HG02943 (cell line): ENCODE results near the gene ZNF225.
A peak's percentile ranks its signal among the peaks of the same experiment; 100 is the strongest.
"Not testable (repeated sequence)": the region's sequence is repeated elsewhere in the genome, so short reads cannot be mapped to it uniquely, and the experiment has no call there.

Experiments
- ATAC-seq: cut with Tn5 transposase; IDR thresholded peaks from one replicate; pipeline ENCODE4 v1.9.1; 2021; ENCODE audit warnings: mild to moderate bottlenecking, low read depth, moderate library complexity; ENCODE audit not compliant: unreplicated experiment

ZNF225 gene

DNA sequence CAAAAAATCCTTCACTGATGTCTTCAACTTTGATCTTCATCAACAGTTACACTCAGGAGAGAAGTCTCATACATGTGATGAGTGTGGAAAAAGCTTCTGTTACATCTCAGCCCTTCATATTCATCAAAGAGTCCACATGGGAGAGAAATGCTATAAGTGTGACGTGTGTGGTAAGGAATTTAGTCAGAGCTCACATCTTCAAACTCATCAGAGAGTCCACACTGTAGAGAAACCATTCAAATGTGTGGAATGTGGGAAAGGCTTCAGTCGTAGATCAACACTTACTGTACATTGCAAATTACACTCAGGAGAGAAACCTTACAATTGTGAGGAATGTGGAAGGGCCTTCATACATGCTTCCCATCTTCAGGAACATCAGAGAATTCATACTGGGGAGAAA is 43.3 kb downstream of the ZNF225 start:
- ATAC-seq = no peak

DNA sequence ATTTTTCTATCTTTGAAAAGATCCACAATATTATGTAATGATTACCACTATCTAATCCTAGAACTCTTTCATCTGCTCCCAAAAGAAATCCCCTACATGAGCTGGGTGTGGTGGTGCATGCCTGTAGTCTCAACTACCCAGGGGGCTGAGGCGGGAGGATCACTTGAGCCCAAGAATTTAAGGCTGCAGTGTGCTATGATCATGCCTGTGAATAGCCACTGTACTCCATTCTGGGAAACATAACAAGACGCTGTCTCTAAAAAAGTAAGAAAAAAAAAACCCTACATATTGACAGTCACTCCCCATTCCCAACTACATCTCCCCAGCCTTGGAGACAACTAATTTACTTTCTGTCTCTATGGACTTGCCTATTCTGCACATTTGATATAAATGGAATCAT is 50.6 kb downstream of the ZNF225 start:
- no peak for ATAC-seq

DNA sequence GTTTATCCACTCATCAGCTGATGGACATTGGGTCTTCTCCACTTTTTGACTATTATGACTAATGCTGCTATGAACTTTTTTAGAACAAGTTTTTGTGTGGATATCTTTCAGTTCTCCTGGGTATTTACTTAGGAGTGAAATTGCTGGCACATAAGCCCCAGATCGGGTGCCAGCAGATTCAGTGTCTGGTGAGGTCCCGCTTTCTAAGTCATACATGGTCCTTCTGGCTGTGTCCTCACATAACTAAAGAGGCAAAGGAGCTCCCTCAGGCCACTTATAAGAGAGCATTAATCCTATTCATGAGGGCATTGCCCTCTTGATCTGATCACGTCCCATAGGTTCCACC is 51.1 kb downstream of the ZNF225 start:
- no peak for ATAC-seq

DNA sequence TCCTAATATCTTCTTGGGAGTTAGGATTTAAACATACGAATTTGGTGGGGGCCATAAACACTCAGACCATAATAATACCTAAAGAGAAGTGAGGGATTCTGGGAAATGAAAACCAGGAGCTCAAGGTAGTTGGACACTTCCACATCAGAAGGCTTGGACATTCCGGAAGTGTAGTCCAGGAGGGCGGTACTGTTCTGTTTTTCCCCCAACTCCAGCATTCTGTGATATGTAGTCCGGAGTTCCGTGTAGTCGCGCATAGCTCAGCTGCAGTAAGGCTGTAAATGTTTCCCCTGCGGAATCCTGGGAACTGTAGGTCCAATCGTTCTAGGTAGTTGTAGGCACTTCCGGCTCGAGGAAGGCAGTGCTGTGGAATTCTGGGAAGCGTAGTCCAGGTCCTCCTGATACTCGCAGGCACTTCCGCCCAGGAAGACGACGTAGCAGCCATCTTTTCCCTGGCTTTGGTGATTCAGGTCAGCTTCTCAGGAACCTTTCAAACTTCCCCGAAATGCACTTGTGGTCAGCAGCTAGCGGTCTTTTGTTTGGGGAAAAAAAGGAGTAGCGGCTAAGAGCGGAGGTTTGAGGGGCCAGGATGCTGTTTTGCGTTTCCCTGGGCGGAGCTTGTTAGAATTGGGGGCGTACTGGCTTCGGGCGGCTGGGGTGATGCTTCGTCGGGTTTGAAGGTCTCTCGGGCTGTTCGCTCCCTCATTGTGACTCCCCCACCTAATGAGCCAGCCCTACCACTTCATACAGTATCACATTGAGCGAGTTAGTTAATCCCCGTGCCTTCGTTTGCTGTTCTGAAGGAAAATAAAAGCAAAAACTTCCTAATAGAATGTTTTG is 51.7 kb downstream of the ZNF225 start, which contains the start of gene ZNF226:
Gene ZNF226 (plus strand): TSS at position 428 of the 840 bp plus-strand sequence. CDS start 4,981 bp downstream, outside the sequence.
- peak; percentile 80 for ATAC-seq

DNA sequence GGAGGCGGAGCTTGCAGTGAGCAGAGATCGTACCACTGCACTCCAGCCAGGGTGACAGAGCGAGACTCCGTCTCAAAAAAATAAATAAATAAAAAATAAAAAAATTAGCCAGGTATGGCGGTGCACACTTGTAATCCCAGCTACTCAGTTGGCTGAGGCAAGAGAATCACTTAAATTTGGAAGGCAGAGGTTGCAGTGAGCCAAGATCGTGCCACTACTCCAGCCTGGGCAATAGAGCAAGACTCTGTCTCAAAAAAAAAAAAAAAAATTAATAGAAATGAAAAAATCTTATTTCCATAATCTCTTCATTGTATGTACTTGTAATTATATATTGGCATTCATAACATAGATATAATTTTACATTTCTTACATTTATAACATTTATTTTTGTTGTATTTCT is 57.5 kb downstream of the ZNF225 start:
- ATAC-seq = not testable (repeated sequence)

DNA sequence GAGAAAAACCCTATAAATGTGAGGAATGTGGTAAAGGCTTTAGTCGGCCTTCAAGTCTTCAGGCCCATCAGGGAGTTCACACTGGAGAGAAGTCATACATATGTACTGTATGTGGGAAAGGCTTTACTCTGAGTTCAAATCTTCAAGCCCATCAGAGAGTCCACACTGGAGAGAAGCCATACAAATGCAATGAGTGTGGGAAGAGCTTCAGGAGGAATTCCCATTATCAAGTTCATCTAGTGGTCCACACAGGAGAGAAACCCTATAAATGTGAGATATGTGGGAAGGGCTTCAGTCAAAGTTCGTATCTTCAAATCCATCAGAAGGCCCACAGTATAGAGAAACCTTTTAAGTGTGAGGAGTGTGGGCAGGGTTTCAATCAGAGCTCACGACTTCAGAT is 63.4 kb downstream of the ZNF225 start:
- no peak for ATAC-seq

DNA sequence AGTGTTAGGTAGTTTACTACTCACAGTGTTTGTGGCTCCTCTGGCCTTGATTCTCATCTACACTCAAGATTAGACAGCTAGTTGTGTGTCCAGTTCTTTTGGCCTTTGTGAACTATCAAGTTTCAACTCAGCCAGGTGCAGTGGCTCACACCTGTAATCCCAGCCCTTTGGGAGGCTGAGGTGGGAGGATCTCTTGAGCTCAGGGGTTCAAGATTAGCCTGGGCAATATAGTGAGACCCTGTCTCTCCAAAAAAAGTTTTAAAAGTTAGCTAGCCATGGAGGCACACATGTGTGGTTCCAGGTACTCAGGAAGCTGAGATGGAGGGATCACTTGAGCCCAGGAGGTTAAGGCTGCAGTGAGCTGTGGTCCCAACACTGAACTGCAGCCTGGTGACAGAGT is 67.8 kb downstream of the ZNF225 start:
- ATAC-seq = no peak

DNA sequence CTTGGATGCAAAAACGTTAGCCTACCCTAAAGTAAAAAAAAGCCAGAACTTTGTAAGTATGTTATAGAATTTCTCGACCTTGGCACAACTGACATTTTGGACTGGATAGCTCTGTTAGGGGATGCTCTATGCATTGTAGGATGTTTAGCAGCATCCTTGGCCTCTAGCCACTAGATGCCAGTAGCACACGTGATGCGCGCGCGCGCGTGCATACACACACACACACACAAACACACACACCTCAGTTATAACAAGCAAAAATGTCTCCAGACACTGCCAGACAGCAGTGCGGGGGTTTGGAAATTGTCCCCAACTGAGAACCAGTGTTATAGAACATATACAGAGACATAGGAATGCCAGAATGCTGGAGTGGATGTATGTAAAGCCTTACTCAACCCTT is 68.9 kb downstream of the ZNF225 start:
- no peak for ATAC-seq
